HepG2 (cell line): ENCODE results near the gene MICB. TPM values are rescaled to one million over a fixed set of nuclear protein-coding genes. Genes with fewer than 3 reads are reported as not detected.

ENCODE experiments used
- CBX1 ChIP-seq: IDR thresholded peaks from one replicate; pipeline ENCODE4 v1.6.1; 2016; ENCODE audit warnings: antibody characterized with exemption, low read depth
- ESRRA ChIP-seq: sonication (generic); formaldehyde crosslinking; IDR thresholded peaks from 2 replicates; pipeline ENCODE4 v1.5.1; 2020; ENCODE audit warnings: mild to moderate bottlenecking, low read depth, missing genetic modification reagents
- FOXK2 ChIP-seq: fragments of 450-650 bp; IDR thresholded peaks from 2 replicates; pipeline ENCODE4 v1.6.1; 2016
- IRF2 ChIP-seq: IDR thresholded peaks from 2 replicates; pipeline ENCODE4 v1.6.1; 2018; ENCODE audit warnings: missing genetic modification reagents, missing compliant biosample characterization
- KLF11 ChIP-seq: IDR thresholded peaks from 2 replicates; pipeline ENCODE4 v1.6.1; 2016; ENCODE audit warnings: missing compliant biosample characterization
- NBN ChIP-seq: fragments of 450-650 bp; conservative IDR thresholded peaks from 2 replicates; pipeline ENCODE4 v1.6.1; 2017
- SMAD1 ChIP-seq: sonication (generic); formaldehyde crosslinking; IDR thresholded peaks from 2 replicates; pipeline ENCODE4 v1.4.0; 2020; ENCODE audit warnings: missing genetic modification reagents, low read depth, mild to moderate bottlenecking, borderline replicate concordance
- SNAPC4 ChIP-seq: sonication (generic); formaldehyde crosslinking; IDR thresholded peaks from 2 replicates; pipeline ENCODE4 v1.4.0; 2020; ENCODE audit warnings: mild to moderate bottlenecking, missing genetic modification reagents
- SPEN ChIP-seq: sonication (generic); formaldehyde crosslinking; IDR thresholded peaks from 2 replicates; pipeline ENCODE4 v1.5.1; 2020; ENCODE audit warnings: low read depth, mild to moderate bottlenecking, missing genetic modification reagents
- TEAD3 ChIP-seq: optimal IDR thresholded peaks from 2 replicates; pipeline ENCODE3; 2016; ENCODE audit warnings: borderline replicate concordance
- ZNF234 ChIP-seq: sonication (generic); formaldehyde crosslinking; conservative IDR thresholded peaks from 2 replicates; pipeline ENCODE4 v1.5.1; 2020; ENCODE audit warnings: mild to moderate bottlenecking, missing genetic modification reagents
- ZNF251 ChIP-seq: sonication (generic); formaldehyde crosslinking; IDR thresholded peaks from 2 replicates; pipeline ENCODE4 v1.9.0; 2021; ENCODE audit warnings: mild to moderate bottlenecking, missing genetic modification reagents
- ZNF331 ChIP-seq: sonication (generic); formaldehyde crosslinking; IDR thresholded peaks from 2 replicates; pipeline ENCODE4 v1.4.0; 2020; ENCODE audit warnings: missing genetic modification reagents
- ZNF577 ChIP-seq: sonication (generic); formaldehyde crosslinking; IDR thresholded peaks from 2 replicates; pipeline ENCODE4 v1.4.0; 2020; ENCODE audit warnings: mild to moderate bottlenecking, low read depth, missing genetic modification reagents, borderline replicate concordance
- ZNF605 ChIP-seq: sonication (generic); formaldehyde crosslinking; IDR thresholded peaks from 2 replicates; pipeline ENCODE4 v1.8.0; 2022; ENCODE audit warnings: mild to moderate bottlenecking, missing genetic modification reagents
- ZNF614 ChIP-seq: IDR thresholded peaks from 2 replicates; pipeline ENCODE4 v1.6.1; 2018; ENCODE audit warnings: missing biosample characterization, missing genetic modification reagents, inconsistent platforms, borderline replicate concordance
- ZNF7 ChIP-seq: IDR thresholded peaks from 2 replicates; pipeline ENCODE4 v1.6.1; 2016; ENCODE audit warnings: missing biosample characterization, missing genetic modification reagents
- ZSCAN29 ChIP-seq: sonication (generic); formaldehyde crosslinking; conservative IDR thresholded peaks from 2 replicates; pipeline ENCODE4 v1.4.0; 2020; ENCODE audit warnings: mild to moderate bottlenecking, missing genetic modification reagents
- polyA plus RNA-seq, 8 experiments: library from polyadenylated mRNA; depleted of rRNA in 3 of 8; stranded (reverse) in 7 of 8; unstranded in 1 of 8; fragments of >200 nt; fragmentation: Illumina TruSeq in 4 of 8; extraction: Trizol in 4 of 8; gene quantifications; 2 replicates each; pipeline versions ENCODE4 v1.2.1 to v1.2.3, GENCODE V29; 2011 to 2016; ENCODE audit warnings: low read depth in 4 of 8, missing spikeins in 1 of 8, mixed read lengths in 1 of 8; ENCODE audit not compliant: insufficient read depth in 1 of 8
- total RNA-seq, 5 experiments: library from RNA; depleted of rRNA; stranded (reverse); fragments of >200 nt; fragmentation: Illumina TruSeq; extraction: Trizol; gene quantifications; 2 replicates each; pipeline ENCODE4 v1.2.3, GENCODE V29; 2016; ENCODE audit warnings: low read depth in 1 of 5
- TF ChIP-seq, protein P1 (sequence below): sonication (generic); formaldehyde crosslinking; IDR thresholded peaks from 2 replicates; pipeline ENCODE4 v1.5.0; 2020; ENCODE audit warnings: missing genetic modification reagents
- TF ChIP-seq, protein P2 (sequence below): sonication (generic); formaldehyde crosslinking; IDR thresholded peaks from 2 replicates; pipeline ENCODE4 v1.8.0; 2022; ENCODE audit warnings: mild to moderate bottlenecking, missing genetic modification reagents, moderate library complexity
- TF ChIP-seq, protein P3 (sequence below): sonication (generic); formaldehyde crosslinking; IDR thresholded peaks from 2 replicates; pipeline ENCODE4 v1.4.0; 2020; ENCODE audit warnings: missing genetic modification reagents

Gene MICB
- total and polyA plus RNA-seq, 2 of the 13 experiments (the other 11 are each of a cell fraction or from before 2014, with no cell fraction given): 12.5 to 12.8 TPM

DNA sequence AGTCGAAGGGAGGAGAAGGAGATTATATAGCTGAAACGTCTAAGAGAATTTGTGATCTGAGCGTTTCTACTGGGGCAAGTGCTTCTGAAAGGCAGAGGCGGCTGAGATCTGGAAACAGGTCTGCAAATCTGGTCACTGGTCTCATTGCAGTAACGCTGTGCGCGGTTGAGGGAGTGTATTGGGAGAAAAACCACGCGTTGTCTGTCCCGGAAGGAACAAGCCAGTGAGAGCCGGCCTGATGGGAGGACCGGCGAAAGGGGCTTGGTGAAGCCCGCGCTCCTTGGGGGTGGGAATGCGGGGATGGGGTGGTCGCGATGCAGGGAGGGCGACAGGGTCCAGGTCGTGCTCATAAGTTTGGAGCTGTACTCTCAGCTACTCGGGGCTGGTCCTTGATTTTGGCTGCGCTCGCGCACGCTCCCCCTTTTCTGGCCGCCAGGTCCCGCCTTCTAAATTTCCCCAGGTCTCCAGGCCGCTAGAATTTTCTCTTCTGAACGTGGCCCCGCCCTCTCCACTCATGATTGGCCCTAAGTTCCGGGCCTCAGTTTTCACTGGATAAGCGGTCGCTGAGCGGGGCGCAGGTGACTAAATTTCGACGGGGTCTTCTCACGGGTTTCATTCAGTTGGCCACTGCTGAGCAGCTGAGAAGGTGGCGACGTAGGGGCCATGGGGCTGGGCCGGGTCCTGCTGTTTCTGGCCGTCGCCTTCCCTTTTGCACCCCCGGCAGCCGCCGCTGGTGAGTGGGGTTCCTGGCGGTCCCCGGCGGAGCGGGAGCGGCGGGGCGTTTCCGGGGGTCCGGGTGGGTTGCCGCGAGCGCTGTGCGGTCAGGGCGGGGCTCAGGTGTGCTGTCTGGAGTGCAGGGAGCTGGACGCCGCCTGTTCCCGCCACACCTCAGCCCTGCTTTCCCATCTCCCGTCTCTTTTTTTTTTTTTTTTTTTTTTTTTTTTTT lies at the start of gene MICB (continued):
- TF ChIP-seq SNAPC4 (CRISPR knock-in tag) (peak; percentile 64; the same call in 1 of the 2 replicates), ZNF331 (CRISPR knock-in tag) (no peak), IRF2 (CRISPR knock-in tag) (no peak), SPEN (CRISPR knock-in tag) (peak; percentile 32; the same call in 1 of the 2 replicates), NBN (no peak), ZNF614 (CRISPR knock-in tag) (no peak), TEAD3 (peak; percentile 52), ZNF251 (CRISPR knock-in tag) (no peak), ZNF605 (CRISPR knock-in tag) (no peak; the same call in 1 of the 2 replicates), FOXK2 (no peak), KLF11 (CRISPR knock-in tag) (no peak), ZNF577 (CRISPR knock-in tag) (no peak), SMAD1 (CRISPR knock-in tag) (peak; percentile 19; the same call in 1 of the 2 replicates), ESRRA (CRISPR knock-in tag) (no peak), CBX1 (no peak), ZNF234 (CRISPR knock-in tag) (0 out of 2 replicates have a peak, but pooled peaks have one; percentile 42), ZNF7 (CRISPR knock-in tag) (no peak), ZSCAN29 (CRISPR knock-in tag) (no peak)
- TF ChIP-seq, protein P1, sequence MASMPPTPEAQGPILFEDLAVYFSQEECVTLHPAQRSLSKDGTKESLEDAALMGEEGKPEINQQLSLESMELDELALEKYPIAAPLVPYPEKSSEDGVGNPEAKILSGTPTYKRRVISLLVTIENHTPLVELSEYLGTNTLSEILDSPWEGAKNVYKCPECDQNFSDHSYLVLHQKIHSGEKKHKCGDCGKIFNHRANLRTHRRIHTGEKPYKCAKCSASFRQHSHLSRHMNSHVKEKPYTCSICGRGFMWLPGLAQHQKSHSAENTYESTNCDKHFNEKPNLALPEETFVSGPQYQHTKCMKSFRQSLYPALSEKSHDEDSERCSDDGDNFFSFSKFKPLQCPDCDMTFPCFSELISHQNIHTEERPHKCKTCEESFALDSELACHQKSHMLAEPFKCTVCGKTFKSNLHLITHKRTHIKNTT (CRISPR knock-in tag): no peak
- TF ChIP-seq, protein P2, sequence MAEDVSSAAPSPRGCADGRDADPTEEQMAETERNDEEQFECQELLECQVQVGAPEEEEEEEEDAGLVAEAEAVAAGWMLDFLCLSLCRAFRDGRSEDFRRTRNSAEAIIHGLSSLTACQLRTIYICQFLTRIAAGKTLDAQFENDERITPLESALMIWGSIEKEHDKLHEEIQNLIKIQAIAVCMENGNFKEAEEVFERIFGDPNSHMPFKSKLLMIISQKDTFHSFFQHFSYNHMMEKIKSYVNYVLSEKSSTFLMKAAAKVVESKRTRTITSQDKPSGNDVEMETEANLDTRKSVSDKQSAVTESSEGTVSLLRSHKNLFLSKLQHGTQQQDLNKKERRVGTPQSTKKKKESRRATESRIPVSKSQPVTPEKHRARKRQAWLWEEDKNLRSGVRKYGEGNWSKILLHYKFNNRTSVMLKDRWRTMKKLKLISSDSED: no peak
- TF ChIP-seq, protein P3, sequence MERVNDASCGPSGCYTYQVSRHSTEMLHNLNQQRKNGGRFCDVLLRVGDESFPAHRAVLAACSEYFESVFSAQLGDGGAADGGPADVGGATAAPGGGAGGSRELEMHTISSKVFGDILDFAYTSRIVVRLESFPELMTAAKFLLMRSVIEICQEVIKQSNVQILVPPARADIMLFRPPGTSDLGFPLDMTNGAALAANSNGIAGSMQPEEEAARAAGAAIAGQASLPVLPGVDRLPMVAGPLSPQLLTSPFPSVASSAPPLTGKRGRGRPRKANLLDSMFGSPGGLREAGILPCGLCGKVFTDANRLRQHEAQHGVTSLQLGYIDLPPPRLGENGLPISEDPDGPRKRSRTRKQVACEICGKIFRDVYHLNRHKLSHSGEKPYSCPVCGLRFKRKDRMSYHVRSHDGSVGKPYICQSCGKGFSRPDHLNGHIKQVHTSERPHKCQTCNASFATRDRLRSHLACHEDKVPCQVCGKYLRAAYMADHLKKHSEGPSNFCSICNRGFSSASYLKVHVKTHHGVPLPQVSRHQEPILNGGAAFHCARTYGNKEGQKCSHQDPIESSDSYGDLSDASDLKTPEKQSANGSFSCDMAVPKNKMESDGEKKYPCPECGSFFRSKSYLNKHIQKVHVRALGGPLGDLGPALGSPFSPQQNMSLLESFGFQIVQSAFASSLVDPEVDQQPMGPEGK: no peak; the same call in 1 of the 2 replicates
